PC-9 (cell line): Measurements from ENCODE around the gene FMC1. TPM values are rescaled to one million over a fixed set of nuclear protein-coding genes. Genes with fewer than 3 reads are reported as not detected.

Experiments
- BruUV-seq: library from RNA; stranded (reverse); fragments of 400-500 nt; replicated peaks from 2 replicates; lab custom pipeline; 2021; lab: Mats Ljungman, UMichigan
- CTCF ChIA-PET: fragments of 300-600 bp; sonication (Branson Sonifier 250); formaldehyde crosslinking; loops from one replicate; lab custom pipeline; 2022; ENCODE audit warnings: antibody characterized with exemption; lab: Charles Lee
- POLR2A ChIA-PET: fragments of 300-600 bp; sonication (Branson Sonifier 250); formaldehyde crosslinking; loops from one replicate; lab custom pipeline; 2022; ENCODE audit warnings: antibody characterized with exemption; ENCODE audit not compliant: unreplicated experiment; lab: Charles Lee
- DNase-seq, 2 experiments: peaks; one replicate each; pipeline versions ENCODE4 v3.0.0 to v3.0.0-alpha.2; 2015 to 2022; ENCODE audit warnings: mixed read lengths in 1 of 2
- H2AFZ ChIP-seq: fragments of 200-600 bp; sonication (generic); 2 replicates; pipeline ENCODE4 v1.8.1; 2017; ENCODE audit warnings: antibody characterized with exemption
- H3F3A ChIP-seq: fragments of 200-600 bp; sonication (generic); 2 replicates; pipeline ENCODE4 v1.8.1; 2017; ENCODE audit warnings: antibody characterized with exemption, mild to moderate bottlenecking, low read depth; ENCODE audit not compliant: insufficient read depth
- H3K27ac ChIP-seq: fragments of 200-600 bp; sonication (generic); 2 replicates; pipeline ENCODE4 v1.6.1; 2016; ENCODE audit warnings: mixed run types
- H3K27me3 ChIP-seq: fragments of 200-600 bp; sonication (generic); 2 replicates; pipeline ENCODE4 v1.6.1; 2016; ENCODE audit warnings: low read depth, mixed run types; ENCODE audit not compliant: insufficient read depth
- H3K36me3 ChIP-seq: fragments of 200-600 bp; sonication (generic); 2 replicates; pipeline ENCODE4 v1.6.1; 2016; ENCODE audit warnings: low read depth, mixed run types
- H3K4me1 ChIP-seq: fragments of 200-600 bp; sonication (generic); replicated peaks from 2 replicates; pipeline ENCODE4 v1.6.1; 2016; ENCODE audit warnings: mixed run types; ENCODE audit not compliant: insufficient read depth
- H3K4me2 ChIP-seq: fragments of 200-600 bp; sonication (generic); 2 replicates; pipeline ENCODE4 v1.6.1; 2017; ENCODE audit warnings: mixed run types
- H3K4me3 ChIP-seq: fragments of 200-600 bp; sonication (generic); 2 replicates; pipeline ENCODE4 v1.6.1; 2016; ENCODE audit warnings: mixed run types
- H3K79me2 ChIP-seq: fragments of 200-600 bp; sonication (generic); 2 replicates; pipeline ENCODE4 v1.6.1; 2017; ENCODE audit warnings: low read depth, mixed run types
- H3K9me2 ChIP-seq: fragments of 200-600 bp; sonication (generic); 2 replicates; pipeline ENCODE4 v1.8.1; 2017; ENCODE audit warnings: mild to moderate bottlenecking; ENCODE audit not compliant: insufficient read depth
- H3K9me3 ChIP-seq: fragments of 200-600 bp; sonication (generic); 2 replicates; pipeline ENCODE4 v1.8.1; 2016; ENCODE audit warnings: low read depth; ENCODE audit not compliant: insufficient read depth
- H4K20me1 ChIP-seq: fragments of 200-600 bp; sonication (generic); 2 replicates; pipeline ENCODE4 v1.8.1; 2017; ENCODE audit not compliant: insufficient read depth
- EZH2 ChIP-seq: fragments of 200-600 bp; sonication (generic); IDR thresholded peaks from 2 replicates; pipeline ENCODE4 v1.8.0; 2017; ENCODE audit warnings: antibody characterized with exemption, low read depth
- intact Hi-C: fragments of 100-400 bp; cut with micrococcal nuclease; formaldehyde crosslinking; loops from one replicate; pipeline ENCODE4 v1.10.0; 2022; ENCODE audit not compliant: unreplicated experiment
- total RNA-seq: library from RNA; stranded (reverse); gene quantifications from 2 replicates; pipeline ENCODE4 v1.2.3, GENCODE V29; 2021
- TF ChIP-seq, protein P1 (sequence below): fragments of 200-600 bp; sonication (generic); conservative IDR thresholded peaks from 2 replicates; pipeline ENCODE4 v1.6.1; 2017; ENCODE audit warnings: mixed run types, antibody characterized with exemption, mild to moderate bottlenecking, moderate library complexity

Gene FMC1
- total RNA-seq, 1 experiment from 2014 or later: 12.5 TPM

DNA sequence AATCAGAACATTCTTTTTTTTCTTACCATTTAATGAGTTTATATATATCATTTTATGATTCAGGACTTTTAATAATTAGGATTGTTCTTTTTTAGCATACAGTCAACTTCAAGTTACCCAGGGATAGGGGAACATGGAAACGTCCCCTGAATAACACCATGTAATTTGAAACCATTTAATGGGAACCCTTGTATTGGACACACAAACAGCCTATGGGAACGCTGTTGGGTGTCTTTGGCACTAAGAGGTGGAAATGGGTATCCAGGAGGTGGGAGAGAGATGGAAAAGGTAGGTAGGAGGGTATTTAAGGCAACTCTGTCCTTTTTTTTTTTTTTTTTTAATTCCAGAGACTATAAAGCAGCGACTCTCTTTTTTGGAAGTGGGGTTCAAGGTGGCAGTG is 21.2 kb downstream of the FMC1 start:
- BruUV-seq: no TSS peak
- intact Hi-C loops: no loop called here
- peaks cover 27% of the 10 kb centered on the region for H3K4me1 ChIP-seq
- no peak overlapping the region for H3K4me3 ChIP-seq
- no peak for DNase-seq
- peaks cover 28% of the 10 kb centered on the region for H3K36me3 ChIP-seq
- no peaks in the 10 kb centered on the region for H3K9me2 ChIP-seq
- H3F3A ChIP-seq: peaks cover 32% of the 10 kb centered on the region
- ChIA-PET POLR2A (interaction anchor here (0.6 kb wide), 1 partner anchor 11 kb away, joined by 5 read pairs; no protein-coding TSS in a partner anchor), CTCF (no interaction called here)
- no peak for TF ChIP-seq EZH2
- TF ChIP-seq, protein P1, sequence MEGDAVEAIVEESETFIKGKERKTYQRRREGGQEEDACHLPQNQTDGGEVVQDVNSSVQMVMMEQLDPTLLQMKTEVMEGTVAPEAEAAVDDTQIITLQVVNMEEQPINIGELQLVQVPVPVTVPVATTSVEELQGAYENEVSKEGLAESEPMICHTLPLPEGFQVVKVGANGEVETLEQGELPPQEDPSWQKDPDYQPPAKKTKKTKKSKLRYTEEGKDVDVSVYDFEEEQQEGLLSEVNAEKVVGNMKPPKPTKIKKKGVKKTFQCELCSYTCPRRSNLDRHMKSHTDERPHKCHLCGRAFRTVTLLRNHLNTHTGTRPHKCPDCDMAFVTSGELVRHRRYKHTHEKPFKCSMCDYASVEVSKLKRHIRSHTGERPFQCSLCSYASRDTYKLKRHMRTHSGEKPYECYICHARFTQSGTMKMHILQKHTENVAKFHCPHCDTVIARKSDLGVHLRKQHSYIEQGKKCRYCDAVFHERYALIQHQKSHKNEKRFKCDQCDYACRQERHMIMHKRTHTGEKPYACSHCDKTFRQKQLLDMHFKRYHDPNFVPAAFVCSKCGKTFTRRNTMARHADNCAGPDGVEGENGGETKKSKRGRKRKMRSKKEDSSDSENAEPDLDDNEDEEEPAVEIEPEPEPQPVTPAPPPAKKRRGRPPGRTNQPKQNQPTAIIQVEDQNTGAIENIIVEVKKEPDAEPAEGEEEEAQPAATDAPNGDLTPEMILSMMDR: no peak
- H3K79me2 ChIP-seq: peaks cover 92% of the 10 kb centered on the region
- no peaks in the 10 kb centered on the region for H3K27me3 ChIP-seq
- H3K9me3 ChIP-seq: no peaks in the 10 kb centered on the region
- no peak overlapping the region for H3K27ac ChIP-seq
- H3K4me2 ChIP-seq: peak overlapping the region; percentile 85
- H2AFZ ChIP-seq: no peak overlapping the region
- peaks cover 67% of the 10 kb centered on the region for H4K20me1 ChIP-seq

DNA sequence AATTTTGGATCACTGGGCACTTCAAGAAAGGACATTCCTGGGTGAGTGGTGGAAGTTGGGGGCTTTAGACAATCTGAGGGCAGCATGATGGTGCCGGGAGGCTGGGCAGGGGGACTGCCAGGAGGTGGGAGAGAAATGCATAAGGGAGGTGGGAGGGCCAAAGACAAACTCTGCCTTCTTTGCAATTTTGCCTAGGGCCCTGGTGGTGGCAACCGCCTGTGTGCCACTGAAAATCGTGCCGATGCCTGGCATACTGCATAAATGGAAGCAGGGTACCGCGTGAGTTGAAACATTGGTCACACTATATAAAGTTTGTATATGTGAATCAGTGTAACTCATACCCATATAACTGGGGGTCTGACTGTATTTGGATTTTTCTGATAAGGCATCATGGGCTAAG is 21.8 kb downstream of the FMC1 start:
- no peak overlapping the region for H2AFZ ChIP-seq
- DNase-seq: no peak
- no peaks in the 10 kb centered on the region for H3K9me3 ChIP-seq
- H3K27ac ChIP-seq: no peak overlapping the region
- ChIA-PET POLR2A (interaction anchor here (0.6 kb wide), 1 partner anchor 29 kb away, joined by 11 read pairs; no protein-coding TSS in a partner anchor), CTCF (no interaction called here)
- H3F3A ChIP-seq: peaks cover 32% of the 10 kb centered on the region
- H3K79me2 ChIP-seq: peaks cover 92% of the 10 kb centered on the region
- no peaks in the 10 kb centered on the region for H3K27me3 ChIP-seq
- peak overlapping the region; percentile 85; the same call in 1 of the 2 replicates for H3K4me2 ChIP-seq
- intact Hi-C loops: no loop called here
- H4K20me1 ChIP-seq: peaks cover 74% of the 10 kb centered on the region
- peaks cover 30% of the 10 kb centered on the region for H3K36me3 ChIP-seq
- no peak for TF ChIP-seq EZH2
- TF ChIP-seq, protein P1: no peak
- no TSS peak for BruUV-seq
- peaks cover 23% of the 10 kb centered on the region for H3K4me1 ChIP-seq
- no peak overlapping the region for H3K4me3 ChIP-seq
- no peaks in the 10 kb centered on the region for H3K9me2 ChIP-seq

DNA sequence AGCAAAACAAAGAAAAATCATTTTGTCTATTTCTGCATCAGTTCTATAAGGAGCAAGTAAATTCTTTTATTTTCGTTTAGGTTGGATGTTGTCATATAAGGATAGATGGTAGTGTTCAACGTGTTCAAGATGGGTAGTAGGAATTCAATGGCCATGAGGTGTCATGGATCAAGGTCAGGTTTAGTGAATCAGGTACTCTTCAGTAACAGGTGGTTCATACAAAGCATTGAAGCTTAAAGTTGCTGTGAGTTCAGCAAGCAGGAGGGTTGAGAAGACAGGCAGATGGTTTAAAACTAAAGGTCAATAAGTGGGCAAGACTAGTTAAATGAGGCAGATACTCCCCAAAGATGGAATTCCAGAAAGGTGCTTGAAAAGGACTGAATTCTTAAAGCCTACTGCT is 24.2 kb downstream of the FMC1 start:
- POLR2A ChIA-PET: no interaction called here
- Histone ChIP-seq H3K4me2 (no peak overlapping the region), H3K9me3 (no peaks in the 10 kb centered on the region), H3K27ac (no peak overlapping the region), H3K4me3 (no peak overlapping the region), H4K20me1 (peaks cover 98% of the 10 kb centered on the region), H3K4me1 (peaks cover 19% of the 10 kb centered on the region), H3K79me2 (peaks cover 100% of the 10 kb centered on the region), H3K36me3 (peaks cover 31% of the 10 kb centered on the region), H3F3A (peaks cover 18% of the 10 kb centered on the region; the same call in 1 of the 2 replicates), H3K9me2 (no peaks in the 10 kb centered on the region), H3K27me3 (no peaks in the 10 kb centered on the region), H2AFZ (no peak overlapping the region)
- TF ChIP-seq, protein P1: no peak
- no peak for TF ChIP-seq EZH2
- intact Hi-C loops: no loop called here
- no TSS peak for BruUV-seq
- no peak for DNase-seq
- CTCF ChIA-PET: no interaction called here
